Panc1 (cell line): ENCODE data around the gene PIAS1. TPM values are rescaled to one million over a fixed set of nuclear protein-coding genes. Genes with fewer than 3 reads are reported as not detected.
A peak's percentile ranks its signal among the peaks of the same experiment; 100 is the strongest.

ENCODE experiments used
- ATAC-seq: fragments of 200-7000 bp; cut with Tn5 transposase; 2 replicates; pipeline ENCODE4 v1.9.1; 2020; ENCODE audit warnings: mild to moderate bottlenecking, moderate library complexity
- BruUV-seq: library from RNA; stranded (reverse); fragments of 400-500 nt; replicated peaks from 2 replicates; lab custom pipeline; 2021; lab: Mats Ljungman, UMichigan
- CTCF ChIA-PET: fragments of 300-600 bp; sonication (Branson Sonifier 250); formaldehyde crosslinking; loops from one replicate; lab custom pipeline; 2022; ENCODE audit warnings: antibody characterized with exemption; lab: Charles Lee
- POLR2A ChIA-PET: fragments of 300-600 bp; sonication (Branson Sonifier 250); formaldehyde crosslinking; loops from one replicate; lab custom pipeline; 2022; ENCODE audit warnings: antibody characterized with exemption; lab: Charles Lee
- DNase-seq: peaks from one replicate; pipeline ENCODE4 v3.0.0-alpha.2; 2010; ENCODE audit warnings: low read depth, low spot score
- H3K27ac ChIP-seq: 2 replicates; pipeline ENCODE4 v1.5.1; 2011; ENCODE audit warnings: mild to moderate bottlenecking, low read length, inconsistent platforms
- H3K27me3 ChIP-seq: fragments of 200-500 bp; sonication (Bioruptor generic); 2 replicates; pipeline ENCODE4 v1.6.0; 2014; ENCODE audit warnings: low read length, inconsistent platforms; ENCODE audit not compliant: control insufficient read depth, insufficient read depth
- H3K36me3 ChIP-seq: fragments of 200-500 bp; sonication (Bioruptor generic); 2 replicates; pipeline ENCODE4 v1.5.1; 2014; ENCODE audit warnings: inconsistent platforms, mild to moderate bottlenecking, low read length, moderate library complexity; ENCODE audit not compliant: control insufficient read depth, insufficient read depth
- H3K4me1 ChIP-seq: 2 replicates; pipeline ENCODE4 v1.5.1; 2011; ENCODE audit warnings: inconsistent platforms, mild to moderate bottlenecking, low read length, moderate library complexity; ENCODE audit not compliant: control insufficient read depth, insufficient read depth
- H3K4me3 ChIP-seq, 2 experiments: 2 replicates each; pipeline ENCODE4 v1.5.1; 2011 to 2012; ENCODE audit warnings: low read depth in 2 of 2, low read length in 2 of 2, mild to moderate bottlenecking in 2 of 2, inconsistent platforms in 1 of 2, moderate library complexity in 1 of 2
- H3K9me3 ChIP-seq: fragments of 200-500 bp; sonication (Bioruptor generic); 2 replicates; pipeline ENCODE4 v1.5.1; 2014; ENCODE audit warnings: low read depth, mild to moderate bottlenecking, inconsistent platforms, low read length, moderate library complexity; ENCODE audit not compliant: control insufficient read depth, insufficient read depth
- POLR2AphosphoS5 ChIP-seq: IDR thresholded peaks from 2 replicates; pipeline ENCODE4 v1.6.1; 2012; ENCODE audit warnings: mild to moderate bottlenecking, low read depth, low read length, moderate library complexity
- SIN3A ChIP-seq: IDR thresholded peaks from 2 replicates; pipeline ENCODE4 v1.6.1; 2012; ENCODE audit warnings: low read depth, mild to moderate bottlenecking, low read length, moderate library complexity, borderline replicate concordance; ENCODE audit not compliant: insufficient read depth
- TCF7L2 ChIP-seq: IDR thresholded peaks from 2 replicates; pipeline ENCODE4 v1.6.1; 2011; ENCODE audit warnings: mild to moderate bottlenecking, low read depth, low read length, inconsistent platforms
- in situ Hi-C: cut with HindIII; loops from 2 replicates; pipeline ENCODE4 v1.10.0; 2016; ENCODE audit warnings: low sequenced_read_pairs, low pct_unique_long_range_greater_than_20kb
- intact Hi-C: fragments of 100-400 bp; cut with micrococcal nuclease; formaldehyde crosslinking; loops from one replicate; pipeline ENCODE4 v1.10.0; 2022; ENCODE audit not compliant: unreplicated experiment
- total RNA-seq: library from RNA; stranded (reverse); gene quantifications from one replicate; pipeline ENCODE4 v1.2.1, GENCODE V29; 2021; ENCODE audit not compliant: unreplicated experiment
- TF ChIP-seq, protein P1 (sequence below), 2 experiments: IDR thresholded peaks; 2 replicates each; pipeline ENCODE4 v1.6.1; 2011 to 2012; ENCODE audit warnings: low read depth in 2 of 2, control low read depth in 1 of 2, low read length in 1 of 2, mild to moderate bottlenecking in 1 of 2, moderate library complexity in 1 of 2; ENCODE audit not compliant: insufficient read depth in 1 of 2
- TF ChIP-seq, protein P2 (sequence below): fragments of 450-650 bp; IDR thresholded peaks from 2 replicates; pipeline ENCODE4 v1.5.1; 2017; ENCODE audit warnings: mild to moderate bottlenecking

Gene PIAS1
- total RNA-seq, 1 experiment from 2014 or later: 44.5 TPM

DNA sequence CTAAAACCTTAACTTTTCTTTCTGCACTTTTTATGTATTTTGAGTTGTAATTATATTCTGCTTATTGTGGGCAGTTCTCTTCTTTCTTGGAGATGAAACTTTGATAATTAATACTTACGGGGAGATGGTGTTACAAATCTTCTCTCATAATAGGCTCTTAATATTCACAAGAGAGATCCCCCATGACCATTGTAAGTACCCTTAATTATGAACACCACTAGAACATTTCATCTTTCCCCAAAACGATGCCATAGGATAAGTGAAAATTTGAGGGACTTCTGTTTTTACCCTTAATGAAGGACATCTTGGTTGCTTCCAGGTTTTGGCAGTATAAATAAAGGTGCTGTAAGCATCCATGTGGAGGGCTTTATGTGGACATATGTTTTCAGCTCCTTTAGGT, 60.7 kb downstream of the PIAS1 start:
- peaks cover 27% of the 10 kb centered on the region; the same call in 1 of the 2 replicates for H3K4me1 ChIP-seq
- BruUV-seq: no TSS peak
- no peaks in the 10 kb centered on the region for H3K9me3 ChIP-seq
- peak overlapping the region in 1 of 2 experiments; percentile 11; a peak in 2 of 4 replicates for H3K4me3 ChIP-seq
- ATAC-seq (no peak), DNase-seq (no peak)
- in situ Hi-C loops (no loop called here), intact Hi-C loops (no loop called here)
- peak overlapping the region; percentile 18; the same call in 1 of the 2 replicates for H3K27ac ChIP-seq
- CTCF ChIA-PET: interaction anchor here (0.6 kb wide), 1 partner anchor 328 kb away, joined by 3 read pairs; no protein-coding TSS in a partner anchor
- TF ChIP-seq SIN3A (no peak), TCF7L2 (no peak), POLR2AphosphoS5 (no peak)
- TF ChIP-seq, protein P1, sequence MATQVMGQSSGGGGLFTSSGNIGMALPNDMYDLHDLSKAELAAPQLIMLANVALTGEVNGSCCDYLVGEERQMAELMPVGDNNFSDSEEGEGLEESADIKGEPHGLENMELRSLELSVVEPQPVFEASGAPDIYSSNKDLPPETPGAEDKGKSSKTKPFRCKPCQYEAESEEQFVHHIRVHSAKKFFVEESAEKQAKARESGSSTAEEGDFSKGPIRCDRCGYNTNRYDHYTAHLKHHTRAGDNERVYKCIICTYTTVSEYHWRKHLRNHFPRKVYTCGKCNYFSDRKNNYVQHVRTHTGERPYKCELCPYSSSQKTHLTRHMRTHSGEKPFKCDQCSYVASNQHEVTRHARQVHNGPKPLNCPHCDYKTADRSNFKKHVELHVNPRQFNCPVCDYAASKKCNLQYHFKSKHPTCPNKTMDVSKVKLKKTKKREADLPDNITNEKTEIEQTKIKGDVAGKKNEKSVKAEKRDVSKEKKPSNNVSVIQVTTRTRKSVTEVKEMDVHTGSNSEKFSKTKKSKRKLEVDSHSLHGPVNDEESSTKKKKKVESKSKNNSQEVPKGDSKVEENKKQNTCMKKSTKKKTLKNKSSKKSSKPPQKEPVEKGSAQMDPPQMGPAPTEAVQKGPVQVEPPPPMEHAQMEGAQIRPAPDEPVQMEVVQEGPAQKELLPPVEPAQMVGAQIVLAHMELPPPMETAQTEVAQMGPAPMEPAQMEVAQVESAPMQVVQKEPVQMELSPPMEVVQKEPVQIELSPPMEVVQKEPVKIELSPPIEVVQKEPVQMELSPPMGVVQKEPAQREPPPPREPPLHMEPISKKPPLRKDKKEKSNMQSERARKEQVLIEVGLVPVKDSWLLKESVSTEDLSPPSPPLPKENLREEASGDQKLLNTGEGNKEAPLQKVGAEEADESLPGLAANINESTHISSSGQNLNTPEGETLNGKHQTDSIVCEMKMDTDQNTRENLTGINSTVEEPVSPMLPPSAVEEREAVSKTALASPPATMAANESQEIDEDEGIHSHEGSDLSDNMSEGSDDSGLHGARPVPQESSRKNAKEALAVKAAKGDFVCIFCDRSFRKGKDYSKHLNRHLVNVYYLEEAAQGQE (IDR thresholded peaks at IDR 0.05; ENCODE audit: insufficient read depth in 1 of 2, low read depth in 2 of 2, low read length in 1 of 2): no peak
- TF ChIP-seq, protein P2, sequence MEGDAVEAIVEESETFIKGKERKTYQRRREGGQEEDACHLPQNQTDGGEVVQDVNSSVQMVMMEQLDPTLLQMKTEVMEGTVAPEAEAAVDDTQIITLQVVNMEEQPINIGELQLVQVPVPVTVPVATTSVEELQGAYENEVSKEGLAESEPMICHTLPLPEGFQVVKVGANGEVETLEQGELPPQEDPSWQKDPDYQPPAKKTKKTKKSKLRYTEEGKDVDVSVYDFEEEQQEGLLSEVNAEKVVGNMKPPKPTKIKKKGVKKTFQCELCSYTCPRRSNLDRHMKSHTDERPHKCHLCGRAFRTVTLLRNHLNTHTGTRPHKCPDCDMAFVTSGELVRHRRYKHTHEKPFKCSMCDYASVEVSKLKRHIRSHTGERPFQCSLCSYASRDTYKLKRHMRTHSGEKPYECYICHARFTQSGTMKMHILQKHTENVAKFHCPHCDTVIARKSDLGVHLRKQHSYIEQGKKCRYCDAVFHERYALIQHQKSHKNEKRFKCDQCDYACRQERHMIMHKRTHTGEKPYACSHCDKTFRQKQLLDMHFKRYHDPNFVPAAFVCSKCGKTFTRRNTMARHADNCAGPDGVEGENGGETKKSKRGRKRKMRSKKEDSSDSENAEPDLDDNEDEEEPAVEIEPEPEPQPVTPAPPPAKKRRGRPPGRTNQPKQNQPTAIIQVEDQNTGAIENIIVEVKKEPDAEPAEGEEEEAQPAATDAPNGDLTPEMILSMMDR: no peak
- POLR2A ChIA-PET: interaction anchor here (0.5 kb wide), 1 partner anchor 50 kb away, joined by 4 read pairs; no protein-coding TSS in a partner anchor
- no peaks in the 10 kb centered on the region for H3K27me3 ChIP-seq
- H3K36me3 ChIP-seq: no peaks in the 10 kb centered on the region

DNA sequence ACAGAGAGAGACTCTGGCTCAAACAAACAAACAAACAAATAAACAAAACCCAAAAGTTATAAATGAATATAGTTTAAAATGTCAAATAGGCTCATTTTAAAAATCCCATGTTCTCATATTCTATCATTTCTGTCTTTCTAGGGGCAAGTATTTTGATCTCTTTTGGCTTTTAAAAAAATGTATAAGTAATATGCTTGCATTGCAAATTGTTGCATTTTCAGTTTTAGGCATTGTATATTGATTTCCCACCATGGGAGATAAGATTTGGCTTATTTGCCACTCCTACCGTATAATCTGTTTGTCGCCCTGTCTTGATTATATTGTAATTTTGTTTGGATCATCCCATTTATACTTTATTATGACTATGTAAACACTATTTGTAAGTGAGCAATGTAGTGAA, 70.6 kb downstream of the PIAS1 start:
- intact Hi-C loops (no loop called here), in situ Hi-C loops (no loop called here)
- no peaks in the 10 kb centered on the region for H3K36me3 ChIP-seq
- no peaks in the 10 kb centered on the region for H3K4me1 ChIP-seq
- no peaks in the 10 kb centered on the region for H3K9me3 ChIP-seq
- H3K27me3 ChIP-seq: no peaks in the 10 kb centered on the region
- no peak overlapping the region for H3K4me3 ChIP-seq
- H3K27ac ChIP-seq: no peak overlapping the region
- DNase-seq (no peak), ATAC-seq (no peak)
- ChIA-PET CTCF (no interaction called here), POLR2A (no interaction called here)
- no TSS peak for BruUV-seq
- no peak for TF ChIP-seq POLR2AphosphoS5

DNA sequence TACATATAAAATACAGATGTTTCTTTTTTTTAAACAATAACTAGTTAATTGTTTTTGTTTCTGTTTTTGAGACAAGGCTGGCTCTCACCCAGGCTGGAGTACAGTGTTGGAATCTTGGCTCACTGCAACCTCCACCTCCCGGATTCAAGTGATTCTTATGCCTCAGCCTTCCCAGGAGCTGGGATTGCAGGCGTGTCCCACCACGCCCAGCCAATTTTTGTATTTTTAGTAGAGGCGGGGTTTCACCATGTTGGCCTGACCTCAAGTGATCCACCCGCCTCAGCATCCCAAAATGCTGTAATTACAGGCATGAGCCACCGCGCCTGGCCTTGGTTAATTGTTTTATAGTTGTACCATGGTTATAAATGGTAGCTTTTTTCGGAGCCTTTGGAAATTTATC, 72.3 kb downstream of the PIAS1 start:
- Histone ChIP-seq H3K9me3 (no peaks in the 10 kb centered on the region), H3K4me1 (no peaks in the 10 kb centered on the region; the same call in 1 of the 2 replicates), H3K27me3 (no peaks in the 10 kb centered on the region), H3K4me3 (no peak overlapping the region), H3K36me3 (no peaks in the 10 kb centered on the region), H3K27ac (no peak overlapping the region)
- DNase-seq (no peak), ATAC-seq (no peak)
- no peak for TF ChIP-seq TCF7L2
- TF ChIP-seq POLR2AphosphoS5: no peak
- TF ChIP-seq, protein P1 (IDR thresholded peaks at IDR 0.05; ENCODE audit: insufficient read depth in 1 of 2, low read depth in 2 of 2, low read length in 1 of 2): no peak
- no peak for TF ChIP-seq SIN3A
- TF ChIP-seq, protein P2: no peak
- BruUV-seq: no TSS peak
- POLR2A ChIA-PET: no interaction called here
- intact Hi-C loops: no loop called here
- CTCF ChIA-PET: interaction anchor here (0.9 kb wide), 1 partner anchor 13 kb away, joined by 9 read pairs; no protein-coding TSS in a partner anchor
- in situ Hi-C loops: no loop called here
